CD4-positive, alpha-beta T cell treated with Interleukin-15 for 4 hours (primary cell): ENCODE measurements around the gene PSMC5.
"Not testable (repeated sequence)": the region's sequence is repeated elsewhere in the genome, so short reads cannot be mapped to it uniquely, and the experiment has no call there.

Experiments used
- DNase-seq: peaks from one replicate; pipeline ENCODE4 v3.0.0-alpha.2; 2020; ENCODE audit warnings: low spot score

Gene PSMC5

DNA sequence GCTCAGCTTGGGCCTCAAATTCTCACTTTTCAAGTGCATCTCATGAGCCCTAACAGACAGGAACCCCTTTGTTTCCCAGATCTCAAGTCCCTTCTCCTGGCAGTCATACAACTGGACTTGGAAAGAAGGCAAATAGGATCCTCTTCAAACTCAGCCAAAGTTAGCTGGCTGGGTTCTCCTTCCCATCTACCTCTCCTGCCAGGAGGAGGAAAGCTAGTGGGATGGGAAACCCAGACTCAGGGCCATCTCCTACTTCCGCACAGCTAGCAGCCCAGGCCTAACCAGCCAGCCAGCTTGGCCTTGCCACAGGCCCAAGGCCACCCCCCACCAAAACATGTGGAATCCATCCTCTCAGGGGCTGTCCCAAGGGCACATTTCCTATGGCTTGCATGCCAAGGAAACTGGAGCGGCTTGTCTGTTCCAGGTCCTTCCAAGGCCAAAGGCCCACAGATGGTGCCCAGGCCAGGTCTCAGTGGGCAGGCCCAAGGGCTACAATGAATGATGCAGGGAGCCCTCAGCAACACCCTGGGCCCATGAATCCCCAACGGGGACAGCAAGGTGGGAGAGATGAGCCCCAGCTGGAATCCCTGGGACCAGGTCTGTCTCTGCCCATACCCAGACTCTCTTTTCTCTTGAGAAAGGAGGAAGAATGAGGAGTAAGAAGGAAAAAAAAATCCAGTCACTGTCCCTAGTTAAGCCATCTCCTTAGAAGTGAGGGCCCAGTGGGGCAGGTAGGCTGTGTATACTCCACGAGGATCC is 13.5 kb downstream of the PSMC5 start:
- no peak for DNase-seq

DNA sequence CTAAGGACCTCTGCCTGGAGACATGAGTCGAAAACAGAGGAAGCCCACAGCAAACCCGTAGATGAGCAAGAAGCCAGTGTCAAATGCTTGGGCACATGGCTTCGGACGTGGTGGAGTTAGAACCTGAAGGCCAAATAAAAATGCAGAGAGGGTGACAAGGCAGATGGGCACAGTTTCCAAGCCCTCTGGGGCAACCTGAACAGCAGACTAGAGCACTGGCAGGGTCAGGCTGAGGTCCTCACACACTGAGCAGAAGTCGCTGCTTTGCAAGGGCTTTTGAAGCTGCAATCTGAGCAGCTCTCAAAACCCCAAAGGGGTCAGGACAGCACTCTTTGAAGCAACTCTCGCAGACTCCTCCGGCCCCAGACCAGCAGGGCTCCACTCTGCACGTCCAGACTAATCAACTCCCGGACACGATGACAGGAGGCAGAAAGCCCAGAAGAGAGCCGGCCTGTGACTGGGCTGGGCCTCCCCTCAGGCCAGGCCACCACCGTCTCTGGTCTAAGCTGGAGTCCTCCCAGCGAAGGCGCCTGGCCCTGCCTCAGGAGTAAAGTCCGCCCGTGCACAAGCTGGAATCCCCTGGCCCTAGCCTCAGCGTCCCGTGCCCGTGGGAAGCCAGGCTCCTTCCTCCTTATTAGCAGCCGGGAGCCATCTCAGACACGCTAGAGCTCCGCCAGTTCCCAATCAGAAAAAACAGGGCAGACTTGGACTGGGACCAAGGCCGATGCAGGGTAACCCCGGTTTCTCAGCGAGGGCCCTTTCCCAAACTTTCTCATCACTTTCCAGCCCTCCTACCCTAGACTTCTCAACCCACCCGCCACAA is 14.3 kb downstream of the PSMC5 start:
- no peak for DNase-seq

DNA sequence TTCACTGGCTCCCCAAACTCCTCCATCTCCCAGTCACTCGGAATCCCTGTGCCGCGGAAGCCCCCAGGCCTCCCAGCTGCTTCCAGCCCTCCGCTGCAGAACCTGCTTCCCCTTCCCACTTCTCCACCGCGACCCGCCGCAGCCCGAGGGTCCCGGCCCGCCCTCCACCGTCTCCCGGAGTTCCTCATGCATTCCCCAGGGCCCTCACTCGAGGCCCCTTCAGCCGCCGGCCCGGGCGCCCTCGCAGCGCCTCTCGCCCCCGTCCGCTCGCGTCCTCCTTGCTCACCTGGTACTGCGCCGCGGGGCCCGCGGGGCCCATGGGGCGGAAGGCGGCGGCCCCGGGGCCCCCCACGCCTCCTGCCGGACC is 14.9 kb downstream of the PSMC5 start:
- DNase-seq = no peak

DNA sequence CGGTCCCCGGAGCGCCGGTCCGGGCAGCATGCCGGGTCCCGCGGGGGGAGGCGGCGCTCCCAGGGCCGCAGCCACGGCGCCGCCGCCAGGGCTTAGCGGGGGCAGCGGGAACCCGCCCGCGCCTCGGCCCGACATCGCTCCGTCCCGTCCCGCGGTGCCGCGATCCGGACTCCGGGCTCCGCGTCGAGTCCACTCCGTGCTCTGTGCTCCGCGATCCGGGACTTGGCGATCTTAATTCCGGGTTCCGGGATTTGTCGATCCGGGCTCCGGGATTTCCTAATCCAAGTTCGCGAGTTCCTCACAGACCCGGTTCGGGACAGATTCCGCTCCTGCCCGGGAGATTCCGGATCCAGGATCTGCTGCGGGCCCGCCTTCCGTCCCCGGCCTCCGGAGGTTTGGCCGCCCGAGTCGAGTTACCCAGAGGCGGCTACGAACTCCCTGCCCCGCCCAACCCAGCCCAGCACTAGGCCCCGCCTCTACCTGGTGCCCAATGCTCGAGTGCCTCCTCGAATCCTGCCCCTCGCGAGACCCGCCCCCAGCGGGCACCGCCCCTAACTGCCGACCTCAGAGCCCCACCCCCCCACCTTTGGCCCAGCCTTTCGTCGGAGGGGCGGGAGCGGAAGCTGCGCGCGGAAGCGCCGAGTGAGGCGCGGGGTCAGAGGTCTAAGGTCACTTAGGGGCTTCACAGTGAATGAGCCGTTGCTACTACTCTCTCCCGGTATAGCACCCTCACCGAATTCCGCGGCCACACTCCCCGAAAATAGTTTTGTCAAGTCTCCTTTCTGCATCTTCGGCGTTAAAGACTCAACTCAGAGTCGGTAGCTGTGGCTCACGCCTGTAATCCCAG is 15.5 kb downstream of the PSMC5 start, which contains the start of gene SMARCD2:
Gene SMARCD2 (minus strand): TSS at position 146 of the 847 bp plus-strand sequence. CDS start 11 bp downstream, at position 135.
- DNase-seq = peak; percentile 99

DNA sequence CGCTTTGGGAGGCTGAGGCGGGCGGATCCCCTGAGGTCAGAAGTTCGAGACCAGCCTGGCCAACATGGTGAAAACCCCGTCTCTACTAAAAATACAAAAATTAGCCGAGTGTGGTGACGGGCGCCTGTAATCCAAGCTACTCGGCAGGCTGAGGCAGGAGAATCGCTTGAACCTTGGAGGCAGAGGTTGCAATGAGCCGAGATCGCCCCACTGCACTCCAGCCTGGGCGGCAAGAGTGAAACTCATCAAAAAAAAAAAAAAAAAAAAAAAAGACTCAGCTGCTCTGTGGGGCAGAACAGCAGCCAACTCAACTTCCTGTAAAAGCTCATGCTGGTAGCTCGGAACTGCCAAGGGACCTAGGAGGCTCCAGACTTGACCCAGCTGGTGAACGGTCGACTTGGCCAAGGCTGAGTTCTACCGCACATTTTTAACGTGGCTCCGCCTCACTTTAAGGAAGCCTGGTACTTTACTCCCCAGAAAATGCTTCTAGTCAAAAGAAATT is 16.2 kb downstream of the PSMC5 start:
- DNase-seq = peak; percentile 21

DNA sequence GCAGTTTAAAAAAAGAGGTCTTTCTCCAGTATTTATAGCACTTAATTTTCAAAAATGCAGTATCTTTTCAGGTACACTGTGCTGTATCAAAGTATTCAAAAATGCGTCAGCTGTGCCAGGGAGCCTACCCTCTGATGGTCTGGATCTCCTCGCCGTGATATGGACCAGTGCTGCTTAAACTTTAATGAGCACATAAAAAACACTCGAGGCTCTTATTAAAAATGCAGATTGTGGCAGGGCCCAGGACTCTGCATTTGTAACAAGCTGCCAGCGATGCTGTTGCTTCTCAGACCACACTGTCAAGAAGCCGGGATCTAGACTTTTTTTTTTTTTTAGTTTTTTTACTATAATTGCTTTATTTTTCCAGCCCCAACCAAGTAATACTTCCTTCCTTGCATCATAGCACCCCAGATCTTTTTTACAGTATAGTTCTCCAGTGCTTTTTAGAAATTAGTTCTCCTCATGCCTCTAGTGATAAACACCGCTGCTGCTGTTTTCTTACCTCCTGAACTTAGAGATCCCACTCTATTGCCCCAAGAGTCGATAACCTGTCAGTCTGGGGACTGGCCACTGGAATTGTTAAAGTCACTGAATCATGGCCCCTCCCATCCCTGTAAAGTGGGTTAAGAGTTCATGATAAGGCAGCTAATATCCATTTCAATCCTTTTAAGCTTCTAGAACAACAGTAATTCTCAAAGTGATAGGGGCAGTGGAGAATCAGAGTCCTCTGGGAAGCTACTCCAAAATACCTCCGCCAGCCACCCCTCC is 16.9 kb downstream of the PSMC5 start:
- DNase-seq = no peak

DNA sequence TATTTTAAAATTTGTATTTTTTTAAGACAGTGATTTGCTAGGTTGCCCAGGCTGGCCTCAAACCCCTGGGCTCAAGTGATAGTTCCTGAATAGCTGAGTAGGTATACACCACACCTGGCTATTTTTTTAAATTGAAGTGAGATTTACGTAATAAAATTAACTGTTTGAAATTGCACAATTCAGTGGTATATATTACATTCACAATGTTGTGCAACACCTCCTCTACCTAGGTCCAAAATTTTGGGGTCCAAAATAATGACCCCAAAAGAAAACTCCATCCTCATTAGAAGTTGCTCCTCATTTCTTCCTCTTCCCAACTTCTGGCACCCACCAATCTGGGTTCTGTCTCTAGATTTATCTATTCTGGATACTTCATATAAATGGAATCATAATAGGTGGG is 18.3 kb downstream of the PSMC5 start:
- DNase-seq = no peak

DNA sequence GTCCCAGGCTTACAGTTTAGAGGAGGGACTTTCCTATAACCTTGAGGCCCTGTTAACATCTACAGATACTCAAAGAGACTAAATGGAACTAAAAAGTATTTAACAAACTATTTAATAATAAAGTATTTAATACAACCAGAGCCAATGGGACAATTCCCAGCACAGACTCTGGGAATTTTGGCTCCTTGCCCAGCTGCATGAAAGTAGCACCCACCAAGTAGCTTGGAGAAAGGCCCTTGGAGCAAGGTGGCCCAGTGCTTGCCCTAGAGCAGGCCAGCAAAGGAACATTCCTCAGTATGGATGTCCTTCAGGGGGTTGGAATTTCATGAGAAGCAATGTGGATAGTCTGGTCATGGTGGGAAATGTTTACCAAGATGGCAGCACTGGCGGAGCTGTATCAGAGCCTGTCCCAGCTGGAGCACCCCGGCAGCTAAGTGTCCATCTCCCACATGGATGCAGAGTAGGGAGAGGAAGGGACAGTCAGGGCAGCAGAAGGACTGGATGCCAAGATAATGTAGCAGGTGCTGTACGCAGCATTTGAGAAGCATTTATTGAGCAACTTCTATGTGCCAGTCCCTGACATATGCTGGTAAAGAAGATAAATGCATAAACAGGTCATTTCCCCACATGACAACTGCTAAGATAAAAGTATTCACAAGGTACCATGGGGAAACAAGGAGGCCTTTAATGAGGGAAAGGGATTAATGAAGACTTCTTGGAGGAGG is 20.5 kb downstream of the PSMC5 start:
- no peak for DNase-seq

DNA sequence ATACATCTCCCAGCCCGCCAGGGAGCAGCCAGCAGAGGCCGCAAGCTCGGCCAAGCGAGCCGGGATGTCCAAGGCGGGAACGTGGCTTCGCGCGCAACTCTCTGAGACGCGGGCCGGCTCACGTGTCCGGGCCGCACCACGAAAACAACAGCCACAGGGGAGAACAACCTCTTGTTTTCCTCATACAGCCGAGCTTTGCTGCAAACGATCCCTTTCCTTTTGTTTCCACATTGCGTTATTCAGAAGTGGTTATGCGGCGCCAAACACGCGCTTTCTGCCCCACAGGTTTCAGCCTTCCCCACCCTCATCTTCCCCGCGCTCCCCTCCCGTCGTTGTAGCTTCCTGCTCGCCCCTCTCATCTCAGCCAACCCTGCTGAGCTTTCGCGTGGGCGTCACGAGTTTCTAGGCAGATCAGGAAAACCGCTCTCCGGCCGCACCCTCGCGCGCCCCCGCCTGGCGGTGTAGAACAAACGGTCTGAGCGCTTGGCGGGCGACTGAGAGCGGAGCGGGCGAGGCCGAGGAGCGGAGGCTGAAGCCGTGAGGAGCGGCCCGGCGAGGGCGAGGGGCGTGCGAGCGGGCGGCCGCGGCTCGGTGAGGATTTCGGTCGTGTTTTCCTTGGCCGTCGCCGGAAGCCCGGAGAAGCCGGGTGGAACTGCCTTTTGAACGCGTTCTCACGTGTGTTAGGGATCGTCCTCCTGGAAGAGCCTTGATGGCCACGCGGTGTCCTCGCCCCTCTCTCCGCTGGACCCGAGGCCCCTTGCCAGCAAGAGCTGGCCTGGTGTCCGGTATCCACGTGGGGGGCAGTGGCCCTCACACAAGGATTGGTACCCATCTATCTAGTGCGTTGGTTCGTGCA is 21.8 kb downstream of the PSMC5 start:
- peak; percentile 92 for DNase-seq

DNA sequence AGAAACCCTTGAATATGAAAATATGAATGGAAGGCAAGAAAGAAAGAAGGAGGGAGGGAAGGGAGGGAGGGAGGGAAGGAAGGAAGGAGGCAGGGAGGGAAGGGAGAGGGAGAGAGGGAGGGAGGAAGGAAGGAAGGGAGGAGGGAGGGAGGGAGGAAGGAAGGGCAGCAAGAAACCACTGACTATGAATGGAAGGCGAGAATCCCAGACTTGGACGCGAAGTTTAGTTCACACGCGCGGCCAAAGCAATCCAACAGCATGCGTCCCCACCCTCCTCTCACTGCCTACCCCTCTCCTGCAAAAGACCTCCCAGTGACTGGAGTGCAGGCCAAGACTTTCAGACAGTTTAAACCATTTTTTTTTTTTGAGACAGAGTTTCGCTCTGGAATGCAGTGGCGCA is 23.2 kb downstream of the PSMC5 start:
- no peak for DNase-seq

DNA sequence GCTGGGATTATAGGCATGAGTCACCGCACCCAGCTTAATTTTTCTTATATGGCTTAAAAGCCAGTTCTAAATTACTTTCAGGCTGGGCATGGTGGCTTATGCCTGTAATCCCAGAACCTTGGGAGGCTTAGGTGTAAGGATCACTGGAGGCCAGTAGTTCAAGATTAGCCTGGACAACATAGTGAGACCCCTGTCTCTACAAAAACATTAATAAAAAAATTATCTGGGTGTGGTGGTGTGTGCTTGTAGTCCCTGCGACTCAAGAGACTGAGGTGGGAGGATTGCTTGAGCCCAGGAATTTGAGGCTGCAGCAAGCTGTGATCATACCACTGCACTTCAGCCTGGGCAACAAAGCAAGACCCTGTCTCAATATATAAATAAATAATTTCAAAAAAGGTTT is 26.0 kb downstream of the PSMC5 start:
- DNase-seq = no peak

DNA sequence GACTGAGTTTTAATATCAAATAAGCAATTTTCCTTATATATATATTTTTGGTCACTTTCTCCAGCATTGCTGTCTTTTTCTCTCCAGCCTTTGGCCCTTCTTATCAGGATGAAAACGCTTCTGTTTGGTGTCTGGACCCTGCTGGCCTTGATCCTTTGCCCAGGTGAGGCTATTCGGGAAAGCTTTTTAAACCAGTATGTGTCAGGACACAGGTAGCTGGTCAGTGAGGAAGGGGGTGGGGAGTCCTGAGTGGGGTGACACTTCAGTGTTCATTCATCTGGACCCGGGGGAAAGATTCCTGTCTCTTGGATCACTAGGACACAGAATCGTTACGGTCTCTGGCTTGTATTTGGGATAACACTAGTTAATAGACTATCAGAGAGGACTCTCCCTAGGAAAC is 27.5 kb downstream of the PSMC5 start:
- DNase-seq = no peak

DNA sequence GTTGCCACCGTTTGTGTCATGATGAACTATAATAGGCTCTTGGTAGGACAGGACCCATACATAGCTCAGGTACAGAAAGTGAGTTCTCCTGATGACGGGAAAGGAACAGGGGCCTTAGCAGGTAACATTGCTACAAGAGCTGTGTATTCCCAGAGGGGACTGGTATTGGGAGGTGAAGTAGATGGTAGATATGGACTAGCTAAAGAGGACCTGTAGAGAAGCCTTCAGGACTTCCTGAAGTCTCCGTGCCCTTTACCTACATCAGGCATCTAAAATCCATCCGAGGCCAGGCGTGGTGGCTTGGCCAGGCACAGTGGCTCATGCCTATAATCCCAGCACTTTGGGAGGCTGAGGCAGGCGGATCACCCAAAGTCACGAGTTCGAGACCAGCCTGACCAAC is 28.0 kb downstream of the PSMC5 start:
- DNase-seq = no peak

DNA sequence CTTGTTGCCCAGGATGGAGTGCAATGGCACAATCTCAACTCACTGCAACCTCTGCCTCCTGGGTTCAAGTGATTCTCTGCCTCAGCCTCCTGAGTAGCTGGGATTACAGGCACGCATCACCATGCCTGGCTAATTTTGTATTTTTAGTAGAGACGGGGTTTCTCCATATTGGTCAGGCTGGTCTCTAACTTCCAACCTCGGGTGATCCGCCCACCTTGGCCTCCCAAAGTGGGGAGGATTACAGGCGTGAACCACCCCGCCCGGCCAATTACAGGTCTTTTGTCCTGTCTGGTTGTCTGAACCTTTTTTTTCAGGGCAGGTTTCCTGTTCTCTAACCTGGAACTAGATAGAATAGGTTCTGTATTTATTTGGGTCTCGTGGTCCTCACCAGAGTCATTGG is 29.2 kb downstream of the PSMC5 start:
- not testable (repeated sequence) for DNase-seq

DNA sequence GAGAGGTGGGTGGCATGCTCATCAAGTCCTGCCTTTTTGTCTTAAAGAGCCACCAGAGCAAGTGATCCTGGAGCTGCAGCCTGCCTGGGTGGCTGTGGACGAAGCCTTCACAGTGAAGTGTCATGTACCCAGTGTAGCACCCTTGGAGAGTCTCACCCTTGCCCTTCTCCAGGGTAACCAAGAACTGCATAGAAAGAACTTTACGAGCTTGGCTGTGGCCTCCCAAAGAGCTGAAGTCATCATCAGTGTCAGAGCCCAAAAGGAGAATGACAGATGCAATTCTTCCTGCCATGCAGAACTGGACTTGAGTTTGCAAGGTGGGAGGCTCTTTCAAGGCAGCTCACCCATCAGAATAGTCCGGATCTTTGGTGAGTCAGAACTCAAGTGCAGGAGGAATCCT is 32.0 kb downstream of the PSMC5 start:
- no peak for DNase-seq

DNA sequence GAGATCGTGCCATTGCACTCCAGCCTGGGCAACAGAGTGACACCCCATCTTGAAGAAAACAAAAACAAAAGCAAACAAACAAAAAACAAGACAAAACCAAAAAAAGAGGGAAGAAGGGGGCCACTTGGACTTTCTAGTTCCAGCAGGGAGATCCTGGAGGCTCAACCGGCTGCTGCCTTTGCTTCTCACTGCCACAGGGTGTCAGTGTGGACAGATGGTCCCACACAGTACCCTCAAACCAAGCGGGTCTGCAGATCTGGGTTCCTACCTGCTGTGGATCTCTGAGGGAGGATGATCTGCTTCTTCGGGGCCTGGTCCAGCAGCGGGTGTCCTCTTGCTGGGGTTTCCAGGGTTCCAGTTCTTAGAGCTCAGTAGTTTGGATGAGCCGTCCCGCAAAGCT is 39.4 kb downstream of the PSMC5 start:
- not testable (repeated sequence) for DNase-seq

DNA sequence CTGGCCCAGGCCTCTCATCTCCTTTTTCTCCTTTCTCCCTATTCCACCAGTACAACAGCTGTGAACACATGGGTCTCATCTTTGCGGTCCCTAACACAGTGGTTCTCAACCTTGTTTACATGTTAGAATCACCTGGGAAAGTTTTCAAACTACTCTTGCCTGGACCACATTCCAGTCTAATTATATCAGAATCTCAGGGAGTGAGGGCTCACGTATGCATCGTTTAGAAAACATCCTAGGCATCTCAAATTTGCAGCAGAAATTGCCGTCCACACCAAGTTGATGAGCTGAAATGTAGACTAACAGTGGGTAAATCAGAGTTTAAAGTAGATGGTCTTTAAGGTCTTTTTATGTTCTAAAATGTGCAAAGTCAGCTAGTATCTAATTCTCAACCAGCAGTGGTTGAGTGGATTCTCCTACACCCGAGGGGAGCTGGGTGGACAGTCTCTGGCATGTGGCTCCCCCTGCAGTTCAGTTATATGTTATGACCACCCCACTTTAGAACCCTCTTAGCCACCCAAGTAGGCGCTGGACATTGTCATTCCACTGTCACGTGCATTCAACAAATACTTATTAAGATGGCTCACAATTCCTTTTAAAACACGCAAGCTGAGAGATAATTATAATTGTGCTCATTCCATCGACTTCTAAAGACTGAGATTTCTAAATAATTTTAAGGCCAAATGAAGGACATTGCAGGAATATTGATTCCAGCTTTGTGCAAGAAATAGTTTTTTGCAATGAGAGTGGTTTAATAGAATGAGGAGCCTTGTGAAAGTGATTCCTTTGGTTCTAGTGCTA is 42.5 kb downstream of the PSMC5 start:
- DNase-seq = not testable (repeated sequence)

DNA sequence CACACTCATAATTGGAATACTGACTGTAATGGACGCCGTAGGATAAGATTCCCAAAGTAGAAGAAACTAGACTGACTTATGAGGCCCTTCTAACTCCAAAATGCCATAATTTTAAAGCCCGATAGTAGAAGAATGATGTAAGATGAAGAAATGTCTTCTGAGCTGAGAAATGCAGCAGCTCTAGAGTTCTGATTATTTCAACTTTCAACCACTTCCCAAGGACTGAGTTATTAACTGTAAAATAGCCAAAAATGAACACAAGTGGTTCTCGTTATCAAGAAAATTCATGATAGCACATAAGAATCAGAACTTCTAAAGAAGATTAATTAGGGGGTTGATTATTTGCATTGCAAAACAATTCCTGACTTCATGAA is 43.0 kb downstream of the PSMC5 start:
- not testable (repeated sequence) for DNase-seq
